IMR-90 (cell line): Measurements from ENCODE around the gene TSSC4.

Source experiments
- CEBPB ChIP-seq: IDR thresholded peaks from 2 replicates; pipeline ENCODE4 v1.6.1; 2012; ENCODE audit warnings: low read depth, low read length, improper control_type of control experiment
- CTCF ChIP-seq: conservative IDR thresholded peaks from 2 replicates; pipeline ENCODE4 v1.5.1; 2012; ENCODE audit warnings: mild to moderate bottlenecking, low read depth, low read length, improper control_type of control experiment
- ELK1 ChIP-seq: fragments of 150-350 bp; IDR thresholded peaks from 2 replicates; pipeline ENCODE4 v1.6.1; 2016; ENCODE audit warnings: low read depth, mild to moderate bottlenecking, low read length, moderate library complexity, borderline replicate concordance

GRCh38 chr11:2453436-2453835 lies 52.9 kb downstream of the TSSC4 start:
- TF ChIP-seq CEBPB (no peak), ELK1 (no peak), CTCF (no peak)
